ENCODE data around the gene NUS1. TPM values are rescaled to one million over a fixed set of nuclear protein-coding genes. Genes with fewer than 3 reads are reported as not detected.

The NUS1 gene
- total and polyA plus RNA-seq, 2 experiments from 2014 or later: 34.6 to 69.0 TPM

DNA sequence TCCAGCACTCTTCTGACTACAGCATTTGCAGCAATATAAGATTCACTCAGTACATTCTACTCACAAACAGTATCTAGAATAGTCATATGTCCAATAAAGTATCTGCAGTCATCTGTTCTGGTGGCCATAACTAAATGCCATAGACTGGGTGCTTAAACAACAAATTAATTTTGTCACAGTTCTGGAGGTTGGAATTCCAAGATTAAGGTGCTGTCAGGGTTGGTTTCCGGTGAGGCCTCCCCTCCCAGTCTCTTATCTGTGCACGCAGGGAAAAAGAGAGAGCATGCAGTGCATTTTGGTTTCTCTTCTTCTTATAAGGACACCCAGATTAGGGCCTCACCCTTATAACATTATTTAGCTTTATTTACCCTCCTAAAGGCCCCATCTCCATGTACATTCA lies 21.3 kb upstream of the NUS1 start (continued):
- TF ChIP-seq STAT1 (IDR thresholded peaks at IDR 0.05; ENCODE audit: unreplicated experiment) (no peak), ZNF331 (CRISPR knock-in tag; IDR thresholded peaks at IDR 0.05; ENCODE audit: low read depth) (no peak), NANOG (IDR thresholded peaks at IDR 0.05; ENCODE audit: borderline replicate concordance) (no peak), ZNF114 (CRISPR knock-in tag; IDR thresholded peaks at IDR 0.05) (no peak), JUNB (IDR thresholded peaks at IDR 0.05; ENCODE audit: unreplicated experiment) (no peak), POLR2AphosphoS5 (IDR thresholded peaks at IDR 0.05; ENCODE audit: low read depth) (no peak)
- TF ChIP-seq, protein P1, sequence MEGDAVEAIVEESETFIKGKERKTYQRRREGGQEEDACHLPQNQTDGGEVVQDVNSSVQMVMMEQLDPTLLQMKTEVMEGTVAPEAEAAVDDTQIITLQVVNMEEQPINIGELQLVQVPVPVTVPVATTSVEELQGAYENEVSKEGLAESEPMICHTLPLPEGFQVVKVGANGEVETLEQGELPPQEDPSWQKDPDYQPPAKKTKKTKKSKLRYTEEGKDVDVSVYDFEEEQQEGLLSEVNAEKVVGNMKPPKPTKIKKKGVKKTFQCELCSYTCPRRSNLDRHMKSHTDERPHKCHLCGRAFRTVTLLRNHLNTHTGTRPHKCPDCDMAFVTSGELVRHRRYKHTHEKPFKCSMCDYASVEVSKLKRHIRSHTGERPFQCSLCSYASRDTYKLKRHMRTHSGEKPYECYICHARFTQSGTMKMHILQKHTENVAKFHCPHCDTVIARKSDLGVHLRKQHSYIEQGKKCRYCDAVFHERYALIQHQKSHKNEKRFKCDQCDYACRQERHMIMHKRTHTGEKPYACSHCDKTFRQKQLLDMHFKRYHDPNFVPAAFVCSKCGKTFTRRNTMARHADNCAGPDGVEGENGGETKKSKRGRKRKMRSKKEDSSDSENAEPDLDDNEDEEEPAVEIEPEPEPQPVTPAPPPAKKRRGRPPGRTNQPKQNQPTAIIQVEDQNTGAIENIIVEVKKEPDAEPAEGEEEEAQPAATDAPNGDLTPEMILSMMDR (conservative IDR thresholded peaks at IDR 0.05; ENCODE audit: low read depth in 2 of 2): no peak
- TF ChIP-seq, protein P2, sequence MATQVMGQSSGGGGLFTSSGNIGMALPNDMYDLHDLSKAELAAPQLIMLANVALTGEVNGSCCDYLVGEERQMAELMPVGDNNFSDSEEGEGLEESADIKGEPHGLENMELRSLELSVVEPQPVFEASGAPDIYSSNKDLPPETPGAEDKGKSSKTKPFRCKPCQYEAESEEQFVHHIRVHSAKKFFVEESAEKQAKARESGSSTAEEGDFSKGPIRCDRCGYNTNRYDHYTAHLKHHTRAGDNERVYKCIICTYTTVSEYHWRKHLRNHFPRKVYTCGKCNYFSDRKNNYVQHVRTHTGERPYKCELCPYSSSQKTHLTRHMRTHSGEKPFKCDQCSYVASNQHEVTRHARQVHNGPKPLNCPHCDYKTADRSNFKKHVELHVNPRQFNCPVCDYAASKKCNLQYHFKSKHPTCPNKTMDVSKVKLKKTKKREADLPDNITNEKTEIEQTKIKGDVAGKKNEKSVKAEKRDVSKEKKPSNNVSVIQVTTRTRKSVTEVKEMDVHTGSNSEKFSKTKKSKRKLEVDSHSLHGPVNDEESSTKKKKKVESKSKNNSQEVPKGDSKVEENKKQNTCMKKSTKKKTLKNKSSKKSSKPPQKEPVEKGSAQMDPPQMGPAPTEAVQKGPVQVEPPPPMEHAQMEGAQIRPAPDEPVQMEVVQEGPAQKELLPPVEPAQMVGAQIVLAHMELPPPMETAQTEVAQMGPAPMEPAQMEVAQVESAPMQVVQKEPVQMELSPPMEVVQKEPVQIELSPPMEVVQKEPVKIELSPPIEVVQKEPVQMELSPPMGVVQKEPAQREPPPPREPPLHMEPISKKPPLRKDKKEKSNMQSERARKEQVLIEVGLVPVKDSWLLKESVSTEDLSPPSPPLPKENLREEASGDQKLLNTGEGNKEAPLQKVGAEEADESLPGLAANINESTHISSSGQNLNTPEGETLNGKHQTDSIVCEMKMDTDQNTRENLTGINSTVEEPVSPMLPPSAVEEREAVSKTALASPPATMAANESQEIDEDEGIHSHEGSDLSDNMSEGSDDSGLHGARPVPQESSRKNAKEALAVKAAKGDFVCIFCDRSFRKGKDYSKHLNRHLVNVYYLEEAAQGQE (IDR thresholded peaks at IDR 0.05; ENCODE audit: unreplicated experiment): no peak
- TF ChIP-seq, protein P3, sequence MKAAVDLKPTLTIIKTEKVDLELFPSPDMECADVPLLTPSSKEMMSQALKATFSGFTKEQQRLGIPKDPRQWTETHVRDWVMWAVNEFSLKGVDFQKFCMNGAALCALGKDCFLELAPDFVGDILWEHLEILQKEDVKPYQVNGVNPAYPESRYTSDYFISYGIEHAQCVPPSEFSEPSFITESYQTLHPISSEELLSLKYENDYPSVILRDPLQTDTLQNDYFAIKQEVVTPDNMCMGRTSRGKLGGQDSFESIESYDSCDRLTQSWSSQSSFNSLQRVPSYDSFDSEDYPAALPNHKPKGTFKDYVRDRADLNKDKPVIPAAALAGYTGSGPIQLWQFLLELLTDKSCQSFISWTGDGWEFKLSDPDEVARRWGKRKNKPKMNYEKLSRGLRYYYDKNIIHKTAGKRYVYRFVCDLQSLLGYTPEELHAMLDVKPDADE (IDR thresholded peaks at IDR 0.05): no peak

DNA sequence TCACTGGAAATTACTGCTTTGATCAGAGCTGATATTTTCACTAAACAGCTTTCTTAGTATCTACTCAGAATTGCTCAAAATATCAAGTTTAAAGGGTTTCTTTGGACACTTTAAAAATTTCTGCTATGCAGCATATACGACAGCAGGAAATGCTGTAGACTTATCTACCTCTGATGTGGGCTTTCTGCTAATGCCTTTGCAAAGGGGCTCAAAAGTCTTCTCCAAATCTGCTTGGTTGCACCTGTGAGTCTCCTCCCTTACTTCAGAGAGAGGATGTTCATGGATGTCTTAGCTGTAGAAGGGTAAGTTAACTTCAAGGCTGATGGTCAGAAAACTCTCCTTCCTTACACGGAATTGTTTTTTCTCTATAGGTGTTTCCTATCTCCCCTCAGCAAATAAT lies 19.9 kb upstream of the NUS1 start:
- Histone ChIP-seq H3K4me2 (no peak overlapping the region), H2AFZ (no peak overlapping the region), H3K4me3 (no peak overlapping the region), H4K20me1 (replicated peaks; ENCODE audit: insufficient read depth) (no peaks in the 10 kb centered on the region), H3K4me1 (ENCODE audit: insufficient read depth) (no peaks in the 10 kb centered on the region), H3K27ac (ENCODE audit: low read depth) (no peak overlapping the region), H3K79me2 (replicated peaks; ENCODE audit: insufficient read depth) (no peaks in the 10 kb centered on the region), H3K27me3 (ENCODE audit: insufficient read depth) (no peaks in the 10 kb centered on the region), H3F3A (replicated peaks; ENCODE audit: low read depth) (no peaks in the 10 kb centered on the region), H3K36me3 (ENCODE audit: insufficient read depth) (no peaks in the 10 kb centered on the region), H3K9me2 (ENCODE audit: insufficient read depth) (no peaks in the 10 kb centered on the region)
- H3K4me1 Mint-ChIP-seq: no peaks in the 10 kb centered on the region
- H3K9me3 Mint-ChIP-seq: peaks cover 2% of the 10 kb centered on the region; the same call in 2 of the 3 replicates
- H3K36me3 Mint-ChIP-seq (ENCODE audit: low read depth): peaks cover 23% of the 10 kb centered on the region
- ATAC-seq: no peak
- H3K27me3 Mint-ChIP-seq (ENCODE audit: insufficient read depth, low read depth, poor library complexity): no peaks in the 10 kb centered on the region
- no peak overlapping the region for H3K27ac Mint-ChIP-seq
- TF ChIP-seq, protein P1 (conservative IDR thresholded peaks at IDR 0.05; ENCODE audit: low read depth in 2 of 2): no peak
- no peak overlapping the region for H3K4me3 Mint-ChIP-seq
- DNase-seq (ENCODE audit: low spot score): no peak
